HG02798 (cell line): Measurements from ENCODE around the gene FLAD1.
A peak's percentile ranks its signal among the peaks of the same experiment; 100 is the strongest.

ENCODE experiments used
- ATAC-seq: cut with Tn5 transposase; IDR thresholded peaks from one replicate; pipeline ENCODE4 v1.9.1; 2021; ENCODE audit warnings: mild to moderate bottlenecking; ENCODE audit not compliant: unreplicated experiment, poor library complexity

FLAD1 gene

DNA sequence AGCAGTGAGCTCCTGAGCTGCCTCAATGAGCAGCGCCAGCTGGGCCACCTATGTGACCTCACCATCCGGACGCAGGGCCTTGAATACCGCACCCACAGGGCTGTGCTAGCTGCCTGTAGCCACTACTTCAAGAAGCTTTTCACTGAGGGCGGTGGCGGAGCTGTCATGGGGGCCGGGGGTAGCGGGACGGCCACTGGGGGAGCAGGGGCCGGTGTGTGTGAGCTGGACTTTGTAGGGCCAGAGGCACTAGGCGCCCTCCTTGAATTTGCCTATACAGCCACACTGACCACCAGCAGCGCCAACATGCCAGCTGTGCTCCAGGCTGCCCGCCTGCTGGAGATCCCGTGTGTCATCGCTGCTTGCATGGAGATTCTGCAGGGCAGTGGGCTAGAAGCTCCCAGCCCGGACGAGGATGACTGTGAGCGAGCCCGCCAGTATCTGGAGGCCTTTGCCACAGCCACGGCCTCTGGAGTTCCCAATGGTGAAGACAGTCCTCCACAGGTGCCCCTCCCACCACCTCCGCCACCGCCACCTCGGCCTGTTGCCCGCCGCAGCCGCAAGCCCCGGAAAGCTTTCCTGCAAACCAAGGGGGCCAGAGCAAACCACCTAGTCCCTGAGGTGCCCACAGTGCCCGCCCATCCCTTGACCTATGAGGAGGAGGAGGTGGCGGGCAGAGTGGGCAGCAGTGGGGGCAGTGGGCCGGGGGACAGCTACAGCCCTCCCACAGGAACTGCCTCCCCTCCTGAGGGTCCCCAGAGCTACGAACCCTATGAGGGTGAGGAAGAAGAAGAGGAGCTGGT is 31.8 kb downstream of the FLAD1 start:
- no peak for ATAC-seq

DNA sequence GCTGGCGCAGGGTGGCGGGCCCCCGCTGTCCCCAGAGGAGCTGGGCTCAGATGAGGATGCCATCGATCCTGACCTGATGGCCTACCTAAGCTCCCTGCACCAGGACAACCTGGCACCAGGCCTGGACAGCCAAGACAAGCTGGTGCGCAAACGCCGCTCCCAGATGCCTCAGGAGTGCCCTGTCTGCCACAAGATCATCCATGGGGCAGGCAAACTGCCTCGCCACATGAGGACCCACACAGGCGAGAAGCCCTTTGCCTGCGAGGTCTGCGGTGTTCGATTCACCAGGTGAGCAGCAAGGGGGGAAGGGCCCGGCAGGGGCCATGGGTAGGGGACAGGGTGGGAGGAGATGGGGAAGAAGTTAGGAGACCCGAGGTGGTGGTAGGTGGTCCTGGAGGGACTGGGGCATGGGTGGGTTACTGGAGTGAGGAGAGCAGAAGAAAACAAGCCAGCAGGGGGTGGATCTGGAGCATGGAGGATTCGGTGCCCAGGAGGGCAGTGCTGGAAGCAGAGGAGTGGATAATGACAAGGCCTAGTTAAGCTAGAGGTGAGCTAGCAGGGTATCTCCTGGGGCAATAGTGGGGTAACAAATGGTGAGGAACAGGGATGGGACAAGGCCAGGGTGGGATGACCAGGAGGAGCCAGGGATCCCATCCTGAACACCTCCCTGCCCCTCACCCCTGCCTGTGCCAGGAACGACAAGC is 32.5 kb downstream of the FLAD1 start:
- no peak for ATAC-seq

DNA sequence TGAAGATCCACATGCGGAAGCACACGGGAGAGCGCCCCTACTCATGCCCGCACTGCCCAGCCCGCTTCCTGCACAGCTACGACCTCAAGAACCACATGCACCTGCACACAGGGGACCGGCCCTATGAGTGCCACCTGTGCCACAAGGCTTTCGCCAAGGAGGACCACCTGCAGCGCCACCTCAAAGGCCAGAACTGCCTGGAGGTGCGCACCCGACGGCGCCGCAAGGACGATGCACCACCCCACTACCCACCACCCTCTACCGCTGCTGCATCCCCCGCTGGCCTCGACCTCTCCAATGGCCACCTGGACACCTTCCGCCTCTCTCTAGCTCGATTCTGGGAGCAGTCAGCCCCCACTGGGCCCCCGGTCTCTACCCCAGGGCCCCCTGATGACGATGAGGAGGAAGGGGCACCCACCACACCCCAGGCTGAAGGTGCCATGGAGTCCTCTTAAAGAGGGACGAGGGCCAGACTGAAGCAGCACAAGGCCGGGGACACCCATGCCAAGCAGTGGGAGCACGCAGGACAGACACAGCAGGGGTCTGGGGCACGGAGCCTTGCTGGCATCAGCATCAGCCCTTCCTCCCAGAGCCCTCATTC is 33.2 kb downstream of the FLAD1 start:
- ATAC-seq, result no peak

DNA sequence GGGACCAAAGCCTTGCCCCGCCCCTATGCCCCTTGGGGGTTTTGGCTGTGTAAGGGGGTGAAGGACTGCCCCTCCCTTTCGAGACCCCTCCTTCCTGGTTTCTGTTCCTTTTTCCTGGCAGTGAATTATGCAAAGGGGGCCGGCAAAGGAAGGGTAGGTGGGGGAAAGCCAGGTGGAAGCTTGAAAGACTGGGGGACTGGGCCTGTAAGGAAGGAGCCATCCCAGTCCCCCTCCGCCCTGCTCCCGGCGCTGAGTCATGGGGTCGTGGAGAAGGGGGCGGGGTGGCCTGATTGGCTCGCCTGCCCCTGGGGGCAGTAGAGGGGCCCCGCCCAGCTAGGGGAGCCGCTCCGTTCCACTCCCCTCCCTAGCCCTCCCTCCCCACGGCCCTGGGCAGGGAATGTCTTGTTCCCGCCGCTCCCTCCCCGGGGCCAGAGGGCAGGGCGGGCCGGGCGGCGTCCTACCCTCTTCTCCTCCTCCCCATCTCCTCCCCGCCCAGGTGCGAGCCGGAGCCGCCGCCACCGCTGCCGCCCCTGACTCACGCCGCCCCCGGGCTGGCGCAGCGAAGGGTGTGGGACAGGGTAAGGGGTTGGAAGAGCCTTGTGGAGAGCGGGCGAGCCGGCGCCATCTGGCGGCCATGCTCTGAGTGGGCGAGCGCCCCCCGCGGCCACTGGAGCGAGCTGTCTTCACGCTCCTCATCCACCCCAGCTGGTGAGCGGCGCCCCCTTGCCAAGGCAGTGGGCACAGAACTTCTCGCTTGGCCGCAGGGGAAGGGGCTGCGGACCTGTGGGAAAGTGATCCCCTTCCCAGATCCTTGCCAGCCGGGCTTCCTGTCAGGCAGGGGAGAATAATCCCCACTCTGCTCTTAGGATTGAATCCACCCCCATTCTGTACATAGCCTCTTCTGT is 34.1 kb downstream of the FLAD1 start:
- peak; percentile 86 for ATAC-seq

DNA sequence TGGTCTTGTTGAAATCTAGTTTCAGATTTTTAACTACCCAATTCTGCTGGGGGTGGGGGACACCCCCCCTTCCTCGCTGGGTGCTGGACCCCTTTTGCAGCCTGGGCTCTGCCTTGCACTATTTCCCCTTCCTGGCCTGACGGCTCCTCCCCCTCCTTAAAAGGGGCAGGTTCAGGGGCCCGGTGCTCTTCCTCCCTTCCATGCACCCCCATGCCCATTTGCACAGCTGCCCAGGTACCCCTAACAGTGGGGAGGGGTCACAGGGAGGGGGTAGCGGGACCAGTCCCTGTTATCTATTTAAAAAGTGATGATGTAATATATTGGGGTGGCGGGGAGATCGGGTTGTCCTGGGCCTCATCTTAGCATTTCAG is 34.8 kb downstream of the FLAD1 start:
- ATAC-seq, result peak; percentile 5

DNA sequence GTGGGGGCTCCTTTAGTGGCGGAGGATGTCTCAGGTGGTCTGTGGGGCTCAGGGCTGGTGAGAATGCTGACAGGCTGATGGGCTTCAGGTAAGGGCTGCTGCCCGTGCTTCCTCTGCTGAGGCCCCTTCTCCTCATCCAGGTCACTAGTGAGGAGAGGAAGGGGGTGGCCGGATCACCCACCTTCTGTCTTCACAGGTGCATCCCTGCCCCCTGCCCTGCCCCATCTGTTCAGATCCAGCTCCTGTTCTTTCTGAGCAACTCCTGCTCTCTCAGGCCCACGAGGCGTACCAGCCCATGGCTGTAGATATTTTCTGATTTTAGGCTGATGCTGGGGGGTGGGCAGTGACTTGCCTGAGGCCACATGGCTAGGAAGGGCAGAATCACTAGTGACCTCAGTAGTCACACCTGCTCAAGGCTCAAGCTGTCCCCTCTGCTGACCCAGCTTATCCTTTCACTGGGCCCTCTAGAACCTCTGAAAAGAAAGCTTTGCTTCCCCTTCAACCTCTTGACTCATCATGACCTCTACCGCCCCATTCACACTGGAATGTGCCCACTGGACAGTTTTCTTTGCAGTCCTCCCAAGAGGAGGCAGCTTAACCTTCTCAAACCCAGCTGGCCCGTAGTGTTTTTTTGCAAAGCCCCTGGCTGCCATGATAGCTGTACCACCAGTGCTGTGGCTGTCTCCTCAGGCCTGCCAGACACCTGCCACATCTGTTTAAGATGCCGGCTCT is 35.6 kb downstream of the FLAD1 start:
- no peak for ATAC-seq

DNA sequence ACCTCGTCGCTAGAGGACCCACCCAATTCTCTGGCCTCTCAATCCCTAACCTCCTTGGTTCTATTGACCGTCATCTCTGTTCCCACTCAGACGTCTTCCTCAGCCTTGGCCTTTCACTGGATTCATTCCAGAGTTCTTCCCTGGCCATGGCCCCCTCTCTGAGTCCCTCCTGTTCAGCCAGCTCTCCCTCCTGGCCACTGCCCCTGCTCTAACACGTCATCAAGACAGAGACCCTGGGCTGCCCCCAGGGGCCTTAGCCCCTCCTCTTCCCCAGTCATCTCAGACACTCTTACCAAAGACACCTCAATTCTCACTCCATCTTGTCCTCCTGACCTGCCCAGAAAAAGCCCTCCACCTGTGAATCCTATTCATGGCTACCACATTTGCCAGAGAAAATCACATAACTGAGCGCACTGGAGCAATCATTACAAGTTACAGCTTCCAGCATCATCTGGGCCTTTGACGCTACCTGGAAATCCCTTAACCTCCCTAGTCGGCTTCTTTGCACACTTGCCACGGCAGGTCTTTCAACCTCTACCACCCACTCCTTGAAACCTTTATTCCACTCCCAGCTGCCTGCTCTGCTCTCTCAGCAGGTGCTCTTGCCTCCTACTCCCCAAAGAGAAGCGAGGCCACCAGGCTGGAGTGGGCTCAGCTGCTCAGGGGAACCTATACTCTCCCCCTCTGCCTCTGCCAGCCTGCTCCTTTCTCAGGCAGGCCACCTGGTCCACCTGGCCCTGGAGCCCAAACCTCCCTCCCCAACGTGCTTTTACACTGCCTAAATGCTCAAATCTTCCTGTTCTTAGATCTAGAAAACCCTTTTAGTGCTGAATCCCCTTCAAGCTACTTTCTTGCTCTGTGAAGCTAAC is 36.5 kb downstream of the FLAD1 start:
- no peak for ATAC-seq

DNA sequence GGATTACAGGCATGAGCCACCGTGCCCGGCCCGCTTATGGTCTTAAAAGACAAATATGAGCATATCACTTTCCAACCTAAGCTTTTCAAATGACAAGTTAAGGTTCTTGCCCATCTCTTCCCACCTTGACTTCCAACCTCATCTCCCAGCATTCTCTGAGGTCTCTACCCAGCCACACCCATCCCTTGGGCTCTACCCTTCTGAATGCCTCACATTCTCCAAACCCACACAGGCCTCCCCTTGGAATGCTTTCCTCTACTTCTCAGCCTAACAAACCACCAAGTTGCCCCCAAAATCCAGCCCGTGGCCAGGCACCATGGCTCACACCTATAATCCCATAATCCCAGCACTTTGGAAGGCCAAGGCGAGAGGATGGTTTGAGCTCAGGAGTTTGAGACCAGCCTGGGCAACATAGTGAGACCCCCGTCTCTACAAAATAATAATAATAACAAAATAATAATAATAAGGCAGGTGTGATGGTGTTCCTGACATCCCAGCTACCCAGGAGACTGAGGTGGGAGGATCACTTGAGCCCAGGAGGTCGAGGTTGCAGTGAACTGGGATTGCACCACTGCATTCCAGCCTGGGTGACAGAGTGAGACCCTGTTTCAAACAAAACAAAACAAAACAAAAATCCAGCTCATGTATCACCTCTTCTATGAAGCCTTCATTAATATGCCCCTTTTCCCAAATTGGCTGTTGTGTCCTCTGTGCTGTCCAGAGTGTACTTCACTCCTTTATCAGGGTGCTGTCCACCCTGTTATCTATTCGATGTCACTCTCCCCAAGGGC is 39.2 kb downstream of the FLAD1 start:
- no peak for ATAC-seq

DNA sequence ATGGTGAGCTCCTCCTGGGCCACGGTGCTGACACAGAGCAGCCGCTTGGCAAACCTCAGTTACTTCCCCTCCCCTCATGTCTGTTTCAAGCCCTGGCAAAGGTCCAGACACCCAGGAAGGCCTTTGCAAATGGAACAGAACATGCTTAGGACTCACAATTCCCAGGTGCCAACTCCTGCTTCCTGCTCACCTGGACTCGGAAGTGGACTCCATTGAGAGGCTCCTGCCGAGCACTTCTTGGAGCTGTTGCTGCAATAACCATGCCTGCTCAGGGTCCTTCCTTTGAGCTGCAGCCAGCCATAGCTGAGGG is 39.7 kb downstream of the FLAD1 start:
- no peak for ATAC-seq

DNA sequence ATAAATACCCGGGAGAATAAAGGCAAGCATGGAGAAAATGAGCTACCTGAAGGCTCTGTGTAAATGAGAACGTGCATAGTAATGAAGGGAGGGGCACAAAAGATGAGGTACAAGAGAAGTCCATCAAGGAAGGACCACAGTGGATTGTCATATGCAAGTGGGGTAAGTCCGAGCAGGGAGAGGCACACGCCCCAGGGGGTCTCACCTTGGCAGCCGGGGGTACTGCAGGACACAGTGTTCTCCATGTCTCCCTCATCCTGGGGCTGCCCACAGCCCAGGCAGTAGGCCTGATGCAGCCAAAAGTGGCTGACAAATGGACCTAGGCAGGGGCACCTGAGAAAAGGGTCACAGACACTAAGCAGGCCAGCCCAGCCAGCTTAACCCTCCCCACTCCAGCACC is 40.5 kb downstream of the FLAD1 start:
- ATAC-seq, result no peak

DNA sequence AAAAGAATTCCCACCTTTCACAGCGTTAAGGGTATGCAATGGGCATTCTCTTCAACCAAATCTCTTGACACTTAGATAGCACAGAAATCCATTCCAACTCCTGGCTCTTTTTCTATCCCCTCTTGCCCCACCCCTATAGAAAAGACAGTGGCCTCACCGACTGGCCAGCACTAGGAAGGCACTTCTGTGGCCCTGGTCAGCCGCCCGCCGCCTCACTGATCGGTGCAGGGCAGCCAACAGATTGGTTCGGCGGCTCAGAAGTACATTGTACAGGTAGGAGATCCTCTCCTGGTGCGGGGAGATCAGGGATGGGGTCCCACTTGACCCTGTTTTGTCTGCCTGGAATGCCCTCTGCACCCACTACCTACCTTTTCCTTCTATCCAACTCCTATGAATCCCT is 41.2 kb downstream of the FLAD1 start:
- no peak for ATAC-seq

DNA sequence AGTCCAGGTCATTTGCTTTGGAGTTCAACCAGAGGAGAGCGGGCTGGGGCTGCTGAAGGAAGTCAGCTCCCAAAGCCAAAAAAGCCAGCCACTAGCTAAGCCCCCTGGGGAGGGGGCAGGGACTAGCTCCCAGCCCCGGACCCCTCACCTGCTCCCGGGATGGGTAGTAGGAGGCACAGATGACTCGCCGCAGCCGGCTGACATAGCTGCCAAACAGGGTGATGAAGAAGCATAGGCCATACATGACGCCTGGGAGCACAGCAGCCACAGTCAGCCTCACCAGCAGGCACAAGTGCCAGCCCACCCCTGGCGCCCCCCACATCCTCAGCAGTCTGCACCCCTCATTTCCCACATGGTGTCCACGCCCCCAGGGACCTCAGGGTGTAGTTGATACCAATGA is 43.0 kb downstream of the FLAD1 start:
- ATAC-seq, result no peak

DNA sequence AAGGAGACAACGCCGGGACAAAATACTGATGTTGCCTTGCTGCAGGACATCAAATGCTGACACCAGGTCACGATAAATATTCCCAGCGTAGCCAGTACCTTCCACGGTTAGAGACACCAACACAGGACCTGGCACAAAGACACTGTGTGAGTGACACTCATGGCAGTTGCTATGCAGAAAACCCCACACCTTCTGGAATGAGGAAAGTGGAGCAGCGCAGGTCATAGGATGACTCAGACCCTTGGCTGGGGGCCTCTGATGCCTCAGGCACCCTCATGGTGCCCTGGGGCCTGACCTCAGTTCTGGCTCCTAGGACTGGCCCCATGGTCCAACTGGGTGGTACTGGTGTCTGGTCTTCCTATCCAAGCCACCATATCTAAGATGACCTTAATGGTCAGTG is 43.4 kb downstream of the FLAD1 start:
- no peak for ATAC-seq

DNA sequence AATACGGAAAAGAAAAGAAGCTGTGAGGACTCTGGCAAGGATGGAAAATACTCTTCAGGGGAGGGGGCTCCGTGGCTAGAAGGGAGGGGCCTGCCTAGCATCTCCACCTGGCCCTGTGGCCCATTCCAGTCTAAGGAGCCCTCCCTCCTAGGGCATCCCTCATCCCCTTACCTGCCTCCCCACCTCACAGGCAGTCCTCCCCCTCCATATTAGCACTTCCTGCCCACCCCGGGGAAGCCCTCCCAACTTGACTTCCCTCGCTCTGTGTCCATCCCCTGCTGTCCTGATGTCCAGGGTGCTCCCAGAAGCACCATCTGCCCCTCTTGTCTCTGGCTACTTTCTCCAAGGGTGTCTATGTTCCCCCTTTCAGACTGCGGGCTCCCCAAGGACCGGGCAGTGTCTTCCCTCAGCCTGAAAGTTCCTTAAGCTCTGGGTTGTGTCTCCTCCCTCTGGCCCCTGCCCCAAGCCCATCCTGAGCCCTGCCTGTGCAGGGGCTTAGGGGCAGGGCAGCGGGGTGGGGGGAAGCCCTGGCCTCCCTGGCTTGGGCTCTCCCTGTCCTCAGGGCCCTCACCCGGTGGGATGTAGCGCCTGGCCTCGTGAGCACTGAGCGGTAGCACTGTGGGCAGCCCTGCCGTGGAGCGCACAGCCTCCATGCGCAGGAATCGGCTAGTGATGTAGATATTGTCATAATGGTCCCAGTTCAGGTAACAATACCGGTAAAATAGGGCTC is 46.5 kb downstream of the FLAD1 start:
- ATAC-seq, result no peak

DNA sequence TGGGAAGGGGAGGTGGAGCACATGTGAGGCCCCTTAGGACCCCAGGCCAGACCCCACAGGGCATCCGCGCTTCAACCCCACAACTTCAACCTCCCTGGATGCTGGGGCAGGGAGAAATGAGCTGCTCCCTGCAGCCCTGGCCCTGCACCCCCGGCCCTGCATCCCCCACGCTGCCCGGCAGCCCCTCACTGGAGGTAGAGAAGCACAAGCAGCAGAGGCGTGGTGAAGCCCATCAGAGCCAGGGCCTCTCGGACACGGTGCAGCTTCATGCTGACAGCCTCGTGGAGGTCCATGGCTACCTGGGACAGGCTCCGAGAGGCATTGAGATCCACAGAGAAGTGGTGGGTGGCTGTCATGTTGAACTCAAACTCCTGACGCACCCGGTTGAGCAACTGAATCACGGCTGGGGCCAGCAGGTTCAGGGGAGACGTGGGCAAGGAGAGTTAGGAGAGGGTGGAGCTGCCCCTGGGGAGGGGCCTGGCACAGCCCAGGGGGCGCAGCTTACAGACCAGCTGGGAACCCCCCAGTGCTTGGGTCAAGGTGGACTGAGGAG is 47.2 kb downstream of the FLAD1 start:
- no peak for ATAC-seq

DNA sequence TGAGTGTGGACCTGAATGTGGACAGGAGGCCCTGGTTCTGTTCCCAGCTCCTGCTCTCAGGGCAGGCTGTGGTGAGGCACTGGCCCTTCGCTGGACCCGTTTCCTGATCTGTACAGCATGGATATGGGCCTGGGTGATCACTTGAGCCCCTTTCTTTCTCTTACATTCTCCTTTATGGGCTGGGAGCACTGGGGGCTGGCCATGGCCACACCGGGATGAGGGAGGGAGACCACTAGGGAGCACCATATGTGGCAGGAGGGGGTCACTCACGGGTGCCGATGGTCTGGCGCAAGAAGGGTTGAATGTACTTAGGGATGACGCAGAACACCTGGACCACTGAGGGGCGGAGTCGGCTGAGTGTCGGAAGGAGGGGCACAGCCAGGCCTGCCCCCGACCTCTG is 47.8 kb downstream of the FLAD1 start:
- no peak for ATAC-seq

DNA sequence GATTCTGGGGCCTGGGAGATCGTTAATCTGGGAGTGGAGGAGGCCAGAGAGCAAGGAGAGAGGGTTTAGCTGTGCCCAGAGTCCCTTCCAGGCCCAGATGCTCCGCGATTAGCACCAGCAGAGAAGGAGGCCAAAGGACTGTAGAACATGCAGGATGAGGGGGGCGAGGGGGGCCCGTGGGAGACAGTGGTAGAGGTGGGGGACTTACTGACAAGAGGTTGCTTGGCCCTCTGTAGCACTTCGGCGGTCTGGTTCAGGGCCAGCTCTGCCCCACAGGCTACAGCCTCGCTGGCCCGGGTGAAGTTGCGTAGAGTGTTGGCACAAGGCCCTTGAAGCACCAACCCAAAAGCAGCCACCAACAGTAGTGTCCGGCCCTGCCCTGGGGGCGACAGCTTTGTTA is 49.7 kb downstream of the FLAD1 start:
- no peak for ATAC-seq

DNA sequence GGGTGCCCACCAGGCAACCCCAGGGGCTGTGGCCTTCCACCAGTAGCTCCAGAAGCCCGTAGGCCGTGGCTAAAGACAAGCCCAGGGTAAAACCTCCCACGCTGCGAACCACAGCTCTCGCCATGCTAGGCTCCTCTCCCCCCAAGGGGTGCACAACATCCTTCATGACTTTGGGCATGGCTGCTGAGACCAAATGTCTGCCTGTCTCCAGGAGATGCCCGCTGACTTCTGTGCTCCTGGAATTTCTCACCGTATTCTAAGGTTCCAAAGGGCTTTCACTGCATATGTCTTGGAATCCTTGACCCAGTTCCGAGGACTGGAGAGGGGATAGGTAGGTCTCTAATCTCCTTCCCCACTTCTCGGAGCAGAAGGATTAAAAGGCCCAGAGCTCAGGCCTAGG is 50.4 kb downstream of the FLAD1 start, which contains the start of the genes DCST1 and DCST2:
DCST1 (plus strand) TSS at position 301 of the 400 bp plus-strand sequence. CDS start 213 bp downstream, outside the sequence.
DCST2 (minus strand) TSS at position 258 of the 400 bp plus-strand sequence; CDS start at position 178, 80 bp downstream.
- no peak for ATAC-seq
